ENCODE results near the gene MYH11. TPM values are rescaled to one million over a fixed set of nuclear protein-coding genes. Genes with fewer than 3 reads are reported as not detected.

Gene MYH11
- total and polyA plus RNA-seq, 2 donors, result 1.1 to 26.6 TPM

GRCh38 chr16:15865742-15866141, 8.9 kb upstream of the MYH11 start:
- peaks cover 19 to 27% of the 10 kb centered on the region in 2 donors for H3K36me3 ChIP-seq (ENCODE audit: control insufficient read depth in 2 of 2, insufficient read depth in 2 of 2, low read length in 1 of 2)
- no peaks in the 10 kb centered on the region for H3K4me1 ChIP-seq (ENCODE audit: control insufficient read depth in 2 of 2, insufficient read depth in 2 of 2, low read length in 2 of 2)
- no peaks in the 10 kb centered on the region for H3K27me3 ChIP-seq (ENCODE audit: control insufficient read depth in 2 of 2, insufficient read depth in 1 of 2, low read length in 1 of 2)
- no peaks in the 10 kb centered on the region for H3K9me3 ChIP-seq (ENCODE audit: control insufficient read depth in 2 of 2, insufficient read depth in 1 of 2, low read length in 1 of 2)
- WGBS, result 96% methylated on average over 7 of the region's 7 CpGs
- no peak overlapping the region for H3K4me3 ChIP-seq (ENCODE audit: low read length in 2 of 2)
- DNase-seq (ENCODE audit: low read depth in 6 of 9, low spot score in 9 of 9), result no peak
- no peak overlapping the region for H3K27ac ChIP-seq (ENCODE audit: low read depth in 1 of 2, low read length in 1 of 2)

- no peak overlapping the region for H3K4me3 ChIP-seq (ENCODE audit: low read length in 2 of 2)
- no peaks in the 10 kb centered on the region for H3K4me1 ChIP-seq (ENCODE audit: control insufficient read depth in 2 of 2, insufficient read depth in 2 of 2, low read length in 2 of 2)
- DNase-seq (ENCODE audit: low read depth in 6 of 9, low spot score in 9 of 9), result no peak
- H3K27me3 ChIP-seq (ENCODE audit: control insufficient read depth in 2 of 2, insufficient read depth in 1 of 2, low read length in 1 of 2), result no peaks in the 10 kb centered on the region
- H3K36me3 ChIP-seq (ENCODE audit: control insufficient read depth in 2 of 2, insufficient read depth in 2 of 2, low read length in 1 of 2), result peaks cover 18 to 21% of the 10 kb centered on the region in 2 donors
- H3K27ac ChIP-seq (ENCODE audit: low read depth in 1 of 2, low read length in 1 of 2), result no peak overlapping the region
- no peaks in the 10 kb centered on the region for H3K9me3 ChIP-seq (ENCODE audit: control insufficient read depth in 2 of 2, insufficient read depth in 1 of 2, low read length in 1 of 2)
- 96% methylated on average over 5 of the region's 5 CpGs for WGBS
Measured at GRCh38 chr16:15864939-15865338, 8.1 kb upstream of the MYH11 start.

- no peak for DNase-seq (ENCODE audit: low read depth in 6 of 9, low spot score in 9 of 9)
- Histone ChIP-seq H3K4me3 (ENCODE audit: low read length in 2 of 2) (no peak overlapping the region), H3K4me1 (ENCODE audit: control insufficient read depth in 2 of 2, insufficient read depth in 2 of 2, low read length in 2 of 2) (peaks cover 2 to 4% of the 10 kb centered on the region in 2 donors), H3K27ac (ENCODE audit: low read depth in 1 of 2, low read length in 1 of 2) (no peak overlapping the region), H3K36me3 (ENCODE audit: control insufficient read depth in 2 of 2, insufficient read depth in 2 of 2, low read length in 1 of 2) (peaks cover 4 to 15% of the 10 kb centered on the region in 2 donors), H3K9me3 (ENCODE audit: control insufficient read depth in 2 of 2, insufficient read depth in 1 of 2, low read length in 1 of 2) (no peaks in the 10 kb centered on the region), H3K27me3 (ENCODE audit: control insufficient read depth in 2 of 2, insufficient read depth in 1 of 2, low read length in 1 of 2) (peaks cover 24% of the 10 kb centered on the region in 2 donors)
- WGBS, result 96% methylated on average over 3 of the region's 3 CpGs
Measured at GRCh38 chr16:15861996-15862395, 5.2 kb upstream of the MYH11 start.

DNA sequence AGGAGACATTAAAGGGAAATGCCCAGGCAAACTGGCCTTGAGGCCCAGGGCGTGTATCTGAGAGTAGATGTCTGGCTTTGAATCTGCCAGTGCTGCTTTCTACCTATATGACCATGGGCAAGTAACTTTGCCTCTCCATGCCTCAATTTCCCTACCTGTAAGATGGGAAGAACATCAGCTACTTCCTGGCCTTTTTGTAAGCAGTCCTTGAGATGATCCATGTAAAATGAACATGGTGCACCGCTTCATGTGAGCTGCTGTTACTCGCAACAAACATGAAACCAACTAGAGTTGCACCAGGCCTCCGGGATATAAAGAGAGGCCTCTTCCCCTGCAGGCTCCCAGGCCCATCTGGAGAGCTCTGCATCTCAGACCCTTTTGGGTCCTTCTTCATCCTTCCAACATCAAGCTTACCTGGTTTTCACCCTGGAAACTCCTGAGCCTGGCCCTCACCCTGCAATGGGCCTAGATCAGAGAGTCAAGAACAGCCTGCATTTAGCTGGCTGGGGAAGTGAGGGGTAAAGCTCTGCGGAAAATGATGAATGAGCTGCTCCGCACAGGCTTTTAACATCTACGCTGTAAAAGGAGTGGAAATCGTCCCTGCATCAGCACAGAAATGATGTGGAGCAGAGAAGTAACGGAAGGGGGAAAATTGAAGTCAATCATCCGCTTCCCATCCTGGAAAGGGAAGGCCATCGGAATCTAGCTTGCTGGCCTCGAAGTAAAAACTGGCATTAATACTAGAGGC, 2.3 kb upstream of the MYH11 start:
- Histone ChIP-seq H3K27ac (ENCODE audit: low read depth in 1 of 2, low read length in 1 of 2) (no peak overlapping the region), H3K4me1 (ENCODE audit: control insufficient read depth in 2 of 2, insufficient read depth in 2 of 2, low read length in 2 of 2) (peaks cover 2 to 4% of the 10 kb centered on the region in 2 donors), H3K4me3 (ENCODE audit: low read length in 2 of 2) (no peak overlapping the region), H3K9me3 (ENCODE audit: control insufficient read depth in 2 of 2, insufficient read depth in 1 of 2, low read length in 1 of 2) (no peaks in the 10 kb centered on the region), H3K36me3 (ENCODE audit: control insufficient read depth in 2 of 2, insufficient read depth in 2 of 2, low read length in 1 of 2) (no peaks in the 10 kb centered on the region), H3K27me3 (ENCODE audit: control insufficient read depth in 2 of 2, insufficient read depth in 1 of 2, low read length in 1 of 2) (peaks cover 44 to 45% of the 10 kb centered on the region in 2 donors)
- WGBS, result 97% methylated on average over 12 of the region's 12 CpGs
- DNase-seq (ENCODE audit: low read depth in 6 of 9, low spot score in 9 of 9), result no peak

- no peak overlapping the region for H3K27ac ChIP-seq (ENCODE audit: low read depth in 1 of 2, low read length in 1 of 2)
- 6% methylated on average over 55 of the region's 55 CpGs for WGBS
Measured at GRCh38 chr16:15857724-15858560, 1.1 kb upstream of the MYH11 start.

GRCh38 chr16:15856182-15856581, 646 bp downstream of the MYH11 start:
- H3K4me1 ChIP-seq (ENCODE audit: control insufficient read depth in 2 of 2, insufficient read depth in 2 of 2, low read length in 2 of 2), result peaks cover 2 to 4% of the 10 kb centered on the region in 2 donors
- no peak overlapping the region for H3K27ac ChIP-seq (ENCODE audit: low read depth in 1 of 2, low read length in 1 of 2)
- no peaks in the 10 kb centered on the region for H3K36me3 ChIP-seq (ENCODE audit: control insufficient read depth in 2 of 2, insufficient read depth in 2 of 2, low read length in 1 of 2)
- H3K27me3 ChIP-seq (ENCODE audit: control insufficient read depth in 2 of 2, insufficient read depth in 1 of 2, low read length in 1 of 2), result peaks cover 44 to 47% of the 10 kb centered on the region in 2 donors
- no peak overlapping the region for H3K4me3 ChIP-seq (ENCODE audit: low read length in 2 of 2)
- H3K9me3 ChIP-seq (ENCODE audit: control insufficient read depth in 2 of 2, insufficient read depth in 1 of 2, low read length in 1 of 2), result no peaks in the 10 kb centered on the region
- WGBS, result 61% methylated on average over 2 of the region's 2 CpGs
- no peak for DNase-seq (ENCODE audit: low read depth in 6 of 9, low spot score in 9 of 9)

More at GRCh38 chr16:15857724-15858560, 1.1 kb upstream of the MYH11 start:
- Histone ChIP-seq H3K4me1 (ENCODE audit: control insufficient read depth in 2 of 2, insufficient read depth in 2 of 2, low read length in 2 of 2) (peaks cover 2 to 4% of the 10 kb centered on the region in 2 donors), H3K27me3 (ENCODE audit: control insufficient read depth in 2 of 2, insufficient read depth in 1 of 2, low read length in 1 of 2) (peaks cover 44 to 47% of the 10 kb centered on the region in 2 donors), H3K4me3 (ENCODE audit: low read length in 2 of 2) (no peak overlapping the region), H3K36me3 (ENCODE audit: control insufficient read depth in 2 of 2, insufficient read depth in 2 of 2, low read length in 1 of 2) (no peaks in the 10 kb centered on the region), H3K9me3 (ENCODE audit: control insufficient read depth in 2 of 2, insufficient read depth in 1 of 2, low read length in 1 of 2) (no peaks in the 10 kb centered on the region)
- no peak for DNase-seq (ENCODE audit: low read depth in 6 of 9, low spot score in 9 of 9)

- H3K4me3 ChIP-seq (ENCODE audit: low read length in 2 of 2), result no peak overlapping the region
- 61% methylated on average over 5 of the region's 5 CpGs for WGBS
- H3K36me3 ChIP-seq (ENCODE audit: control insufficient read depth in 2 of 2, insufficient read depth in 2 of 2, low read length in 1 of 2), result no peaks in the 10 kb centered on the region
- peaks cover 2 to 4% of the 10 kb centered on the region in 2 donors for H3K4me1 ChIP-seq (ENCODE audit: control insufficient read depth in 2 of 2, insufficient read depth in 2 of 2, low read length in 2 of 2)
- no peak for DNase-seq (ENCODE audit: low read depth in 6 of 9, low spot score in 9 of 9)
- no peaks in the 10 kb centered on the region for H3K9me3 ChIP-seq (ENCODE audit: control insufficient read depth in 2 of 2, insufficient read depth in 1 of 2, low read length in 1 of 2)
- peaks cover 44 to 47% of the 10 kb centered on the region in 2 donors for H3K27me3 ChIP-seq (ENCODE audit: control insufficient read depth in 2 of 2, insufficient read depth in 1 of 2, low read length in 1 of 2)
- H3K27ac ChIP-seq (ENCODE audit: low read depth in 1 of 2, low read length in 1 of 2), result no peak overlapping the region
Measured at GRCh38 chr16:15855704-15856003, 1.2 kb downstream of the MYH11 start.

DNA sequence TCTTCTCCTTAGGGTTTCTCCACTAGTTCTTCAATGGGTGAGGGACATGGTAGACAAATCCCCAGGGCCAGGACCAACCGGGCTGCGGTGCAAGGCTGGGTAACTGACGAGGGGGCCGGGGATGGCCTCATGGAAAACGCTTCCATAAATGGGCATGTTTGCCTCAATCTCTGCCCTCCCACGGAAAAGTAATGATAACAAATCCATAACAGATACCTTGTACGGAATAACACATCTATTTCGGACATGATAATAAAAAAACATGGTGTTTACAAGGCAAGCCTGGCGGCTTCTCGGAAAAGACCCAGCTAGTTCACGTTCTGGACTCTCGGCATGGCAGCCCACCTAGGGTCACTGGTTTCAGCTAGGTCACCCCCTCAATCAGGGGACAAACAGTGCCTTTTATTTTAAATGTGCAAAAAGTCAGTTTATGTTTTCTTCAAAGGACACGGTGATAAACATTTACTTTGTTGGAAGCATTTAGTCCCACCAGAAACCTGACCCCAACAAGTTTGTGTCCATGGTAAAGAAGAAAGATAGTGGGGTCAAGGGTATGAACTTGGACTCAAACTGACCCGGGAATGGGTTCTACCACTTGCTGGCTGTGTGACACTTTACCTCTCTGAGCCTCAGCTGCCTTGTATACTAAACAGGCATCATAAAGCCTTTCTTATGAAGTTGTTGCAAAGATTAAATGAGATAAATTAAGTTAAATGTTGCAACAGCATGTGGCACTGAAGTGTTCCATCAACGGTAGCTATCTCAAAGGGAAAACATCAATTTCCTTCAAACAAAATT, 1.7 kb downstream of the MYH11 start:
- Histone ChIP-seq H3K4me1 (ENCODE audit: control insufficient read depth in 2 of 2, insufficient read depth in 2 of 2, low read length in 2 of 2) (peaks cover 2 to 4% of the 10 kb centered on the region in 2 donors), H3K27me3 (ENCODE audit: control insufficient read depth in 2 of 2, insufficient read depth in 1 of 2, low read length in 1 of 2) (peaks cover 44 to 47% of the 10 kb centered on the region in 2 donors), H3K36me3 (ENCODE audit: control insufficient read depth in 2 of 2, insufficient read depth in 2 of 2, low read length in 1 of 2) (no peaks in the 10 kb centered on the region), H3K4me3 (ENCODE audit: low read length in 2 of 2) (no peak overlapping the region), H3K27ac (ENCODE audit: low read depth in 1 of 2, low read length in 1 of 2) (no peak overlapping the region), H3K9me3 (ENCODE audit: control insufficient read depth in 2 of 2, insufficient read depth in 1 of 2, low read length in 1 of 2) (no peaks in the 10 kb centered on the region)
- DNase-seq (ENCODE audit: low read depth in 6 of 9, low spot score in 9 of 9), result no peak
- 83% methylated on average over 15 of the region's 15 CpGs for WGBS

Measured in thymus (tissue), 11 donors.